ENCODE data around the gene LRRC71.

The LRRC71 gene

DNA sequence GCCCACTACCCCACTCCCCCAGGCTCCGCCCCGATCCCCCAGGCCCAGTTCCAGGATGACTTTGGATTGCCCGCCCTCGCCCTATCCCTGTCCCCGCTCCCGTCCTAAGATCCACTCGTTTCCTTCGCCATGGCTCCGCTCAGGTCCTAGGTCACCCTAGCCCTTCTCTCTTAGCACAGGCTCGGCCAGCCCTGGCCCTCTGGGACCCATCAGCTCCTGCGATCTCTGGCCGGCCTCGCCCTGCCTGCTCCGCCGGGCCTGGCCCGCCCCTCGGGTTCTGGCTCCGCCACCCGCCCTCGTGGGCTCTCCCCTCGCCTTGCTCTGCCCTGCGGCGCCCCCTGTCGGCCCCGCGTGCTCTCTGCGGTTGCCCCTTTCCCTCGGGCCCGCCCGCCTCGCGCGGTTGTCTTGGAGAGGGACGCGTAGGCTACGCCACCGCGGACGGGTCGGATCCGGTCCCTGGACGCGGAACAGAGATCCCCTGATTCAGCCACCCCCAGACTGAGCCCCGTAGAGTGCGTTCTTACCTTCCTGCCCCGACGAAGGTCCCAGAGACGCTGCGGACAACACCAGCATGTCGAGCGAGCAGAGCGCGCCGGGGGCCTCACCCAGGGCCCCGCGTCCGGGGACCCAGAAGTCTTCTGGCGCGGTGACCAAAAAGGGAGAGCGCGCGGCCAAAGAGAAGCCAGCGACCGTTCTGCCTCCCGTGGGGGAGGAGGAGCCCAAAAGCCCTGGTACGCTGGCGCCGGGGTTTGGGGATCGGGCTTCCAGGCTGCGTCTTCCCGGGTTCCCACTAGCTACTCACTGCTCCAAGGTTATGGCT, at the start of gene LRRC71:
Gene LRRC71 (plus strand): TSS at position 400 of the 820 bp plus-strand sequence. CDS start 172 bp downstream, at position 572.
- peak; percentile 79 for DNase-seq (ENCODE audit: low spot score)

- no peak for DNase-seq (ENCODE audit: low spot score)
Measured at GRCh38 chr1:156873659-156874058, 46.8 kb upstream of the LRRC71 start.

GRCh38 chr1:156874142-156874541, 46.3 kb upstream of the LRRC71 start:
- DNase-seq (ENCODE audit: low spot score) = no peak

- no peak for DNase-seq (ENCODE audit: low spot score)
Measured at GRCh38 chr1:156874572-156875340, 45.7 kb upstream of the LRRC71 start.

DNA sequence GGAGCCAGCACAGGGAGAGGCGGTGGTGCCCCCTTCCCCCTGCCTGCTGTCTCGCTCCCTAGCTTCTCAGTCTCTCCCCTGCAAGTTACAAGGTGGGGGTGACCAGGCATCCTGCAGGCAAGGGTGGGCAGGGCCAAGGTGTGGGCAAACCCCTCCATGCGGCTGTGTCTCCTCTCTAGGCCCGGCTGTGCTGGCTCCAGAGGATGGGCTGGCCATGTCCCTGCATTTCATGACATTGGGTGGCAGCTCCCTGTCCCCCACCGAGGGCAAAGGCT, 45.2 kb upstream of the LRRC71 start:
- no peak for DNase-seq (ENCODE audit: low spot score)

DNA sequence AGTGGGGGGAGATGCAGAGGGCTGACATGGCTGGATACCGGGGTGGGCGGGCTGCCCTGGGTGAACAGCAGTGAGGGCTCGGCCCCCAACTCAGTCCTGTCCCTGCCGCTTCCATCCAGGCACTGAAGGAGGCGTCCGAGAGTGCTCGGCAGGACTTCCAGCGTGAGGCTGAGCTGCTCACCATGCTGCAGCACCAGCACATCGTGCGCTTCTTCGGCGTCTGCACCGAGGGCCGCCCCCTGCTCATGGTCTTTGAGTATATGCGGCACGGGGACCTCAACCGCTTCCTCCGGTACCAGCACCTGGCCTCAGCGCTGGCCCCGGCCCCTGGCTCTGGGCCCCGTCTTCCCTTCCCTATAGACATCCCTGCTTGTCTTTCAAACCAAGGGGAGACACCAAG, 44.2 kb upstream of the LRRC71 start:
- DNase-seq (ENCODE audit: low spot score) = no peak

- no peak for DNase-seq (ENCODE audit: low spot score)
Measured at GRCh38 chr1:156877433-156878170, 42.8 kb upstream of the LRRC71 start.

- DNase-seq (ENCODE audit: low spot score) = no peak
Measured at GRCh38 chr1:156879876-156880275, 40.6 kb upstream of the LRRC71 start.

- DNase-seq (ENCODE audit: low spot score) = no peak
Measured at GRCh38 chr1:156880473-156880872, 40.0 kb upstream of the LRRC71 start.

GRCh38 chr1:156881101-156881500, 39.3 kb upstream of the LRRC71 start:
- DNase-seq (ENCODE audit: low spot score) = no peak

DNA sequence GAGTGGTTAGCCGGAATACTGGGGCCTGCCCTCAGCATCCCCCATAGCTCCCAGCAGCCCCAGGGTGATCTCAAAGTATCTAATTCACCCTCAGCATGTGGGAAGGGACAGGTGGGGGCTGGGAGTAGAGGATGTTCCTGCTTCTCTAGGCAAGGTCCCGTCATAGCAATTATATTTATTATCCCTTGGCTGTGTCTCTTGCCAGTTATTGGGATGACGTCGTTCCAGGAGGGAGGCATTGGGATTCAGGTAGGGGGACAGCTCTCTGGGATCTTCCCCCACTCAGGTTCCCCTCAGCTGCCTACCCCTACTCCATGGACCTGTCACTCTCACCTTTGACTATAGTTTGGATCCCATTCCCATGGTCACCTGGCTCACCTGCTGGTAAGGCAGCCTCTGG, 38.8 kb upstream of the LRRC71 start:
- DNase-seq (ENCODE audit: low spot score) = no peak

DNA sequence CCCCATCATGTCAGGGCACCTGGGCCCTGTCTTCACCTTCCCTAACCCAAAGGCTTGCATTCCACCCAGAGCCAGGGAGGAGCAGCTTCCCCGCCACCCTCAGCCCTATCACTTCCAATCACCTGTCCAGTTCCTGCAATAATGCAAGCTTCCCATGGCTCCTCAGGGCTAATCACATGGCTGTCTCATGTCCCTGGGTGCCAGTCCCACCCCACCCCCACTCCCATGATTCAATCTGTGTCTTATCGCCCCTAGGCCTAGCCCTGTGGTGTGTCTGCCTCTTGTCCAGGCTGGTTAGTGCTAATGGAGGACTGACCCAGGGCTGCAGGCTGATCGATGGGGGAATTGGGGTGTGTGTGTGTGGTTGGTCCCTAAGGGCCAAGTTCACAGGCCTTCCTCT, 37.9 kb upstream of the LRRC71 start:
- no peak for DNase-seq (ENCODE audit: low spot score)

- DNase-seq (ENCODE audit: low spot score) = no peak
Measured at GRCh38 chr1:156883919-156884318, 36.5 kb upstream of the LRRC71 start.

DNA sequence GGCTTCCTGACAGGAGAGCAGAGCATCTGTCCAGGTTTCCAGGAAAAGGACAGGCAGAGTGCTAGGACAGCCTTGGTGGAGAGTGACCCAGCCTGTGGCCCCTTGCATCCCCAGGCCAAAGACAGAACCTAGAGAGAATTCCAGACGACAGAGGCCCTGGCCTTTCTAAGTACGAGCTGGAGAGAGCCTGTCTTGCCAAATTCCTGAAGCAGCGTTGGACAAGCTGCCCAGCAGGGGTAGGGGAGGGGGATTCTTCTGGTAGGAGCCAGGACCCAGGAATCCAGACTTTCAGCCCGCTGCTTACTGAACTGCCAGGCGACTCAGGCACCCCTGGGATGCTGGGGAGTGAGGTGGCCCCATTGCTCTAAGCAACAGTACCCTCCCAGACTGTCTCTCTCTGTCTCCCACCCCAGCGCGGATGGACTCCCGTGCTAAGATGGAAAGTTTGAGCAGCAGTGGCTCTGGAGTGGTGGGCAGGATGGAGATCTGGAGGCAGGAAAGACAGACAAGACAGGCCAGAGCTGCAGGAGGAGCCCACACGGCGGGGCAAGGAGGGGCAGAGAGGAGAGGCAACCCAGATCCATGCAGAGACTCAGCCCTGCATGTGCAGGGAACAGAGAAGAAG, 35.8 kb upstream of the LRRC71 start:
- DNase-seq (ENCODE audit: low spot score) = no peak

GRCh38 chr1:156885314-156885713, 35.1 kb upstream of the LRRC71 start:
- DNase-seq (ENCODE audit: low spot score) = no peak

DNA sequence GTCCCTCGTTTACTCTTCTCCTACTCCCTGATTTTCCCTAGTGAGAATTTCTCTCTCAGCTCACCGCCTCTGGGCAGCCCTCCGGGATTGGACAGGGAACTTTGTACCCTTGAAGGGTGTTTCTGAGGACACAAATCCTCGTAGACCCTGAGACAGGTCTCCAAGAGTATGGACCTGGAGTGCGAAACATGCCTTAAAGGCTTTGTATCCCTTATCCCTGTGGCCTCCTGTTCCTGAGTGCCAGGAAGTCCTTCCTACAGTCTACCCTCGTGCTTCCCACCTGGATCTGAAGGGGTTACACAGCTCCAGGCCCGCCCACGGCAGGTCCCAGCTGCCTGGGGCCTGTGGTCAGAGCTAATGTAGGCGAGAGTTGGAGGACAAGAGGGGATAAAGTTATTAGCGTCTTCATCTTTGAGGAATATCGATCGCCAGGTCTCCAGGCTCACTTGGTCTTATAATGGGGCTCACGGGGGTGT, 34.5 kb upstream of the LRRC71 start:
- DNase-seq (ENCODE audit: low spot score) = no peak

GRCh38 chr1:156886583-156887281, 33.7 kb upstream of the LRRC71 start:
- no peak for DNase-seq (ENCODE audit: low spot score)

- DNase-seq (ENCODE audit: low spot score) = no peak
Measured at GRCh38 chr1:156887317-156887716, 33.1 kb upstream of the LRRC71 start.

DNA sequence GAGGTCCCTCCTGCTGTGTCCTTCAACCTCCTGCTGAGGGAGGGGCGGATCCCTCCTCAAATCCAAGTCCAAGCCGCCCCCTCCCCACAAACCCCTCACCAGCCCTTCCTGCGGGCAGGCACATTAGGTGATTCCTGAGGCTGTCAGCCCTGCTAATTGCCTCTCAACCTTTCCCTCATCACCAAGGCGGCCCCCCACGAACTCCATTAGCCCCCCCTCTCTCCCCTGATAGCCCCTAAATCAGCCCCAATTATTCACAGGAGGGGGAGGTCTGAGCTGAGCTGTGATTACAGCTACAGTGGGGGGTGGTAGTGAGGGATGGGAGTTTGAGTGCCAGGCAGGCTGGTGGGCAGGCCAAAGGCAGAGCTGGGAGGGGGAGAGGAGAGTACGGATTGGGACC, 32.7 kb upstream of the LRRC71 start:
- DNase-seq (ENCODE audit: low spot score) = no peak

GRCh38 chr1:156889802-156890580, 30.4 kb upstream of the LRRC71 start:
- peak; percentile 74 for DNase-seq (ENCODE audit: low spot score)
